K562 (cell line): Measurements from ENCODE around the gene ABHD5.

Experiments
- EZH2 ChIP-seq: IDR thresholded peaks from 2 replicates; pipeline ENCODE4 v1.6.1; 2012; ENCODE audit warnings: low read depth, mild to moderate bottlenecking, inconsistent platforms, low read length, borderline replicate concordance
- FOSL1 ChIP-seq: fragments of 200-800 bp; sonication (Bioruptor generic); conservative IDR thresholded peaks from 2 replicates; pipeline ENCODE4 v1.6.1; 2016; ENCODE audit warnings: missing genetic modification characterization, missing compliant biosample characterization
- TCF7L2 ChIP-seq: fragments of 150-350 bp; IDR thresholded peaks from 2 replicates; pipeline ENCODE4 v1.6.1; 2016; ENCODE audit warnings: low read depth, mild to moderate bottlenecking, low read length, moderate library complexity

DNA sequence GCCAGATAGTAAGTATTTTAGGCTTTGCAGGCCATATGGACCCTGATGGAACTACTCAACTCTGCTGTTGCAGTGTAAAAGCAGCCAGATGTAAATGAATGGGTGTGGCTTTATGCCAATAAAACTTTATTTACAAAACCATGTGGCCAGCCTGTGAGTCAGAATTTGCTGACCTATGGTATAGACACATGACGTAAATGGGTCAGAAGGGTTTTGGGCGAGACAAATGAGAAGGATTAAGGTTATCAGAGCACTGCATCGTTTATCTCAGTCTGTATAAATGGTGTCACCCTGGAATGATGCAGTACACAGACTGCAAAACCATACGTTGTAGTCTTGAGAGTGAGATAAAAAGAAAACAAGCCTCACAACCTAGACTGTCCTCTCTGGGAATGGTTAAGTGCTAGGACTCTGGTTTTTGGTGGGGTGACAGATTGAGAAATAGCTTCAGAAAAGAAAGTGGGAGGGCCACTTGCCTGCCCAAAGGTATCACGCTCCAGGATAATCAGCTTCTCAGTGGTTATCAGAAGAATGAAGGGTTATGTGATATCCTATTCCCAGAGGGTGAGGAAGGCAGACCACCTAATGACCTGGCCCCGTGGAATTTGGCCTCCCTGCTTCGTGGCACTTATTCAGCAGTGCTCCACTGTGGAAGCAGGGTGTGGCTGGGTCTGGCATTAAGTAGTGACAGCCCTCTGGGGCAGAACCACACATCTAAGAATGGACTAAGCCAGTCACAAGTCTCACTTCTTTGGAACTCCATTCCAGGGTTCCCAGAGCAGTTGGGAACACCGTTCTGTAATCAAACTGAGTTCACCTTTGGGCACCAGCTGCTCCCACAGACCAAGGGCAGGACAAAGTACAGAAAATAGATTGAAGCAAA, 46.1 kb downstream of the ABHD5 start:
- TF ChIP-seq FOSL1 (tag) (peak; percentile 97), EZH2 (no peak), TCF7L2 (no peak)
